ENCODE results near the gene BCL2L14. TPM values are rescaled to one million over a fixed set of nuclear protein-coding genes. Genes with fewer than 3 reads are reported as not detected.

The BCL2L14 gene
- total and polyA plus RNA-seq, 2 of the 4 experiments (the other 2 are of a cell fraction) = not detected

GRCh38 chr12:12051668-12052067 is 19.1 kb upstream of the BCL2L14 start:
- POLR2A ChIA-PET (ENCODE audit: unreplicated experiment) = no interaction called here
- dilution Hi-C loops (cut with HindIII; ENCODE audit: low sequenced_read_pairs, unreplicated experiment) = no loop called here

More at GRCh38 chr12:12051668-12052067, 19.1 kb upstream of the BCL2L14 start:
- Histone ChIP-seq H3K9me3 (ENCODE audit: control insufficient read depth, insufficient read depth, low read length) (peaks cover 3% of the 10 kb centered on the region; the same call in 1 of the 2 replicates), H2AK5ac (ENCODE audit: low read depth, low read length) (no peak overlapping the region), H3K27ac (ENCODE audit: insufficient read depth, low read length) (no peak overlapping the region), H3K56ac (ENCODE audit: extremely low read depth, insufficient read depth, low read length) (no peak overlapping the region), H3K9ac (ENCODE audit: low read depth, low read length) (no peak overlapping the region), H2BK5ac (ENCODE audit: low read depth, low read length, poor library complexity, severe bottlenecking) (no peak overlapping the region), H2BK20ac (ENCODE audit: low read depth, low read length) (no peak overlapping the region), H3K18ac (ENCODE audit: low read depth, low read length) (no peak overlapping the region), H3K4ac (ENCODE audit: low read depth, low read length) (no peak overlapping the region), H3K79me1 (ENCODE audit: low read depth in 1 of 2, low read length in 2 of 2) (no peaks in the 10 kb centered on the region), H2AK9ac (replicated peaks; ENCODE audit: low read depth, low read length, poor library complexity) (no peak overlapping the region), H4K8ac (ENCODE audit: low read depth in 2 of 2, low read length in 2 of 2) (no peak overlapping the region), H4K5ac (ENCODE audit: low read depth, low read length) (no peak overlapping the region), H3K4me2 (ENCODE audit: low read depth, low read length) (no peak overlapping the region), H2AFZ (replicated peaks; ENCODE audit: low read length, poor library complexity) (no peak overlapping the region), H3K36me3 (ENCODE audit: control insufficient read depth, insufficient read depth, low read length) (no peaks in the 10 kb centered on the region), H3K27me3 (ENCODE audit: control insufficient read depth, insufficient read depth, low read length) (peaks cover 21% of the 10 kb centered on the region), H4K20me1 (ENCODE audit: insufficient read depth, low read length) (no peaks in the 10 kb centered on the region), H3K23ac (ENCODE audit: low read depth, low read length) (no peak overlapping the region), H3K4me1 (ENCODE audit: control insufficient read depth, insufficient read depth, low read length) (no peaks in the 10 kb centered on the region), H3K4me3 (ENCODE audit: insufficient read depth, low read depth, low read length) (no peak overlapping the region), H2BK120ac (ENCODE audit: low read depth, low read length) (no peak overlapping the region), H3K14ac (replicated peaks; ENCODE audit: low read depth, low read length) (no peak overlapping the region), H4K91ac (ENCODE audit: insufficient read depth, low read depth, low read length) (no peak overlapping the region), H2BK15ac (ENCODE audit: low read depth, low read length) (no peak overlapping the region), H3K9me1 (ENCODE audit: insufficient read depth, low read length) (no peaks in the 10 kb centered on the region)
- WGBS, 2 experiments (ENCODE audit: extremely low coverage in 2 of 2, insufficient read length in 1 of 2) = no CpG with 5 or more reads among the region's 4 CpGs
- in situ Hi-C loops (cut with MboI; ENCODE audit: low sequenced_read_pairs) (no loop called here), intact Hi-C loops (cut with micrococcal nuclease) (no loop called here)
- CTCF ChIA-PET = no interaction called here
- no peak for ATAC-seq (ENCODE audit: low read depth)
- no peak for DNase-seq
- TF ChIP-seq RAD21 (IDR thresholded peaks at IDR 0.05; ENCODE audit: low read length) (no peak), MAFK (IDR thresholded peaks at IDR 0.05; ENCODE audit: low read depth, low read length) (no peak), CHD1 (IDR thresholded peaks at IDR 0.05; ENCODE audit: low read depth, low read length) (no peak), POLR2A (IDR thresholded peaks at IDR 0.05; ENCODE audit: low read depth, low read length) (no peak), BHLHE40 (IDR thresholded peaks at IDR 0.05; ENCODE audit: low read depth, low read length) (no peak), USF2 (IDR thresholded peaks at IDR 0.05; ENCODE audit: low read depth, low read length) (no peak), SMC3 (IDR thresholded peaks at IDR 0.05; ENCODE audit: low read depth, low read length) (no peak)
- no TSS peak for BruUV-seq (replicated peaks)
